ENCODE data around the gene CDH22. TPM values are rescaled to one million over a fixed set of nuclear protein-coding genes. Genes with fewer than 3 reads are reported as not detected.

Gene CDH22
- total and polyA plus RNA-seq, 4 donors, result 0.03 to 0.25 (median 0.09) TPM

GRCh38 chr20:46243707-46244628 is 64.3 kb downstream of the CDH22 start:
- ATAC-seq (ENCODE audit: insufficient read depth, low FRiP score) (no peak), DNase-seq (no peak)
- WGBS, 2 donors, result 51 to 69% methylated on average over 9 of the region's 9 CpGs
- Histone ChIP-seq H3K36me3 (ENCODE audit: control insufficient read depth in 4 of 4, insufficient read depth in 4 of 4, low read length in 4 of 4) (no peaks in the 10 kb centered on the region), H3K9ac (ENCODE audit: insufficient read depth in 1 of 2, low read length in 2 of 2) (no peak overlapping the region), H3K27me3 (ENCODE audit: control insufficient read depth in 3 of 3, insufficient read depth in 3 of 3, low read length in 2 of 3) (peaks cover 6 to 53% (median 16%) of the 10 kb centered on the region in 3 donors), H3K4me3 (no peak overlapping the region), H3K9me3 (ENCODE audit: control insufficient read depth in 4 of 4, insufficient read depth in 3 of 4, low read length in 3 of 4) (peaks cover 0 to 6% (median 0%) of the 10 kb centered on the region in 4 donors), H3K4me1 (ENCODE audit: control insufficient read depth in 5 of 5, insufficient read depth in 5 of 5, low read length in 5 of 5) (no peaks in the 10 kb centered on the region), H3K27ac (ENCODE audit: low read depth in 1 of 2, low read length in 1 of 2) (no peak overlapping the region)
- no peak for TF ChIP-seq CTCF (IDR thresholded peaks at IDR 0.05; ENCODE audit: control extremely low read depth, extremely low read depth)

GRCh38 chr20:46242390-46242789 is 65.9 kb downstream of the CDH22 start:
- Histone ChIP-seq H3K27me3 (ENCODE audit: control insufficient read depth in 3 of 3, insufficient read depth in 3 of 3, low read length in 2 of 3) (peaks cover 0 to 43% (median 15%) of the 10 kb centered on the region in 3 donors), H3K4me3 (no peak overlapping the region), H3K9ac (ENCODE audit: insufficient read depth in 1 of 2, low read length in 2 of 2) (no peak overlapping the region), H3K4me1 (ENCODE audit: control insufficient read depth in 5 of 5, insufficient read depth in 5 of 5, low read length in 5 of 5) (no peaks in the 10 kb centered on the region), H3K9me3 (ENCODE audit: control insufficient read depth in 4 of 4, insufficient read depth in 3 of 4, low read length in 3 of 4) (peaks cover 0 to 6% (median 0%) of the 10 kb centered on the region in 4 donors), H3K27ac (ENCODE audit: low read depth in 1 of 2, low read length in 1 of 2) (no peak overlapping the region), H3K36me3 (ENCODE audit: control insufficient read depth in 4 of 4, insufficient read depth in 4 of 4, low read length in 4 of 4) (no peaks in the 10 kb centered on the region)
- ATAC-seq (ENCODE audit: insufficient read depth, low FRiP score) (no peak), DNase-seq (no peak)
- no peak for TF ChIP-seq CTCF (IDR thresholded peaks at IDR 0.05; ENCODE audit: control extremely low read depth, extremely low read depth)
- WGBS, 2 donors, result 61 to 63% methylated on average over 2 of the region's 2 CpGs

- Histone ChIP-seq H3K27ac (ENCODE audit: low read depth in 1 of 2, low read length in 1 of 2) (no peak overlapping the region), H3K4me1 (ENCODE audit: control insufficient read depth in 5 of 5, insufficient read depth in 5 of 5, low read length in 5 of 5) (no peaks in the 10 kb centered on the region), H3K27me3 (ENCODE audit: control insufficient read depth in 3 of 3, insufficient read depth in 3 of 3, low read length in 2 of 3) (peaks cover 0 to 28% (median 4%) of the 10 kb centered on the region in 3 donors), H3K9me3 (ENCODE audit: control insufficient read depth in 4 of 4, insufficient read depth in 3 of 4, low read length in 3 of 4) (peaks cover 0 to 6% (median 0%) of the 10 kb centered on the region in 4 donors), H3K9ac (ENCODE audit: insufficient read depth in 1 of 2, low read length in 2 of 2) (no peak overlapping the region), H3K36me3 (ENCODE audit: control insufficient read depth in 4 of 4, insufficient read depth in 4 of 4, low read length in 4 of 4) (no peaks in the 10 kb centered on the region), H3K4me3 (no peak overlapping the region)
- no peak for ATAC-seq (ENCODE audit: insufficient read depth, low FRiP score)
- no peak for TF ChIP-seq CTCF (IDR thresholded peaks at IDR 0.05; ENCODE audit: control extremely low read depth, extremely low read depth)
- DNase-seq, result no peak
- 88 to 93% methylated on average over 22 of the region's 22 CpGs for WGBS, 2 donors
These were observed 67.4 kb downstream of the CDH22 start for GRCh38 chr20:46240881-46241280.

All from lung (tissue), 12 donors.